Gastroesophageal sphincter (tissue), 3 donors: Measurements from ENCODE around the gene UVSSA.

Experiments used
- POLR2A ChIP-seq, 2 donors: fragments of 450-650 bp; IDR thresholded peaks; one replicate each; pipeline ENCODE4 v1.6.1; 2017; ENCODE audit warnings: antibody characterized with exemption in 2 of 2, mild to moderate bottlenecking in 2 of 2, moderate library complexity in 1 of 2
- POLR2AphosphoS5 ChIP-seq: sonication (generic); formaldehyde crosslinking; IDR thresholded peaks from one replicate; pipeline ENCODE4 v1.6.1; 2017; ENCODE audit warnings: antibody characterized with exemption
- TF ChIP-seq, protein P1 (sequence below), 4 experiments: fragments of 200-600 bp in 2 of 4; fragments of 450-650 bp in 2 of 4; sonication (generic) in 1 of 4; IDR thresholded peaks; one replicate each; pipeline ENCODE4 v1.5.1; 2017 to 2019; ENCODE audit warnings: antibody characterized with exemption in 4 of 4, mild to moderate bottlenecking in 2 of 4, moderate library complexity in 2 of 4

DNA sequence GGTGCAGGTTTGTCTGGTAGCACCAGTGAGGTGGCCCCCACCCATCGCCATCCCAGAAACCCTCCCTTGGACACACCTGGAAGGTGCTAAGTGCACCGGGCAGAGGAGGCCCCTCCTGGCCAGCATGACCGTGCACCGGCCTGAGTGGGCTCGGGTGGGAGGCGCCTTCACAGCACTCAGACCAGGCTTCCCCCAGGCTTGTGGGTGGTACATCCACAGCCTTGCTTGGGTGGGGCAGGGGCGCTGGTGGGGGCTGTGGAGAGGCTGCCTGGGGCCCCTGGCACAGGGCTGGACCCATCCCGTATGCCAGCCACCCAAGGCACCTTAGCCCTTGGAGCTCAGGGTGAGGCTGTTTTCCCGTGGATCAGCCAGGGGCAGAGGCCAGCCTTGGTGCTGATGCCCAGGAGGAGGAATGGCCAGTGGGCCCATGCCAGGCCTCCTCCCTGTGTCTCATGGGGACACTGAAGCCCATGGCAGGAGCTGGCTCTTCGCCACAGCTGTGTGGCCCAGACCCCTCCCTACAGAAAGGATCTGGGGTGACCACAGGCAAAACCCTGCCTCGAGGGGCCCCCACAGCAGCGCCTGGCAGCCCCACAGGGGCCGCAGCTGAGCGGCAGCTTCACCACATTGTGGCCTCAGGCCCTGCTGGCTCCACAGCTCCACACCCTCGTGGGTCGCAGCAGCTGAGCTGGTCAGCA lies 37.8 kb downstream of the UVSSA start:
- TF ChIP-seq, protein P1, sequence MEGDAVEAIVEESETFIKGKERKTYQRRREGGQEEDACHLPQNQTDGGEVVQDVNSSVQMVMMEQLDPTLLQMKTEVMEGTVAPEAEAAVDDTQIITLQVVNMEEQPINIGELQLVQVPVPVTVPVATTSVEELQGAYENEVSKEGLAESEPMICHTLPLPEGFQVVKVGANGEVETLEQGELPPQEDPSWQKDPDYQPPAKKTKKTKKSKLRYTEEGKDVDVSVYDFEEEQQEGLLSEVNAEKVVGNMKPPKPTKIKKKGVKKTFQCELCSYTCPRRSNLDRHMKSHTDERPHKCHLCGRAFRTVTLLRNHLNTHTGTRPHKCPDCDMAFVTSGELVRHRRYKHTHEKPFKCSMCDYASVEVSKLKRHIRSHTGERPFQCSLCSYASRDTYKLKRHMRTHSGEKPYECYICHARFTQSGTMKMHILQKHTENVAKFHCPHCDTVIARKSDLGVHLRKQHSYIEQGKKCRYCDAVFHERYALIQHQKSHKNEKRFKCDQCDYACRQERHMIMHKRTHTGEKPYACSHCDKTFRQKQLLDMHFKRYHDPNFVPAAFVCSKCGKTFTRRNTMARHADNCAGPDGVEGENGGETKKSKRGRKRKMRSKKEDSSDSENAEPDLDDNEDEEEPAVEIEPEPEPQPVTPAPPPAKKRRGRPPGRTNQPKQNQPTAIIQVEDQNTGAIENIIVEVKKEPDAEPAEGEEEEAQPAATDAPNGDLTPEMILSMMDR (IDR thresholded peaks at IDR 0.05): no peak
- TF ChIP-seq POLR2A (IDR thresholded peaks at IDR 0.05) (no peak), POLR2AphosphoS5 (no peak)
